Gastroesophageal sphincter (tissue), 3 donors: Measurements from ENCODE around the gene DISP2.

Source experiments
- CTCF ChIP-seq, 4 experiments: fragments of 200-600 bp in 2 of 4; fragments of 450-650 bp in 2 of 4; sonication (generic) in 1 of 4; IDR thresholded peaks; one replicate each; pipeline ENCODE4 v1.5.1; 2017 to 2019; ENCODE audit warnings: antibody characterized with exemption in 4 of 4, mild to moderate bottlenecking in 2 of 4, moderate library complexity in 2 of 4
- POLR2A ChIP-seq, 2 donors: fragments of 450-650 bp; IDR thresholded peaks; one replicate each; pipeline ENCODE4 v1.6.1; 2017; ENCODE audit warnings: antibody characterized with exemption in 2 of 2, mild to moderate bottlenecking in 2 of 2, moderate library complexity in 1 of 2
- POLR2AphosphoS5 ChIP-seq: sonication (generic); formaldehyde crosslinking; IDR thresholded peaks from one replicate; pipeline ENCODE4 v1.6.1; 2017; ENCODE audit warnings: antibody characterized with exemption

GRCh38 chr15:40328751-40329150, 29.3 kb upstream of the DISP2 start:
- no peak for TF ChIP-seq CTCF (IDR thresholded peaks at IDR 0.05)
- TF ChIP-seq POLR2AphosphoS5: no peak
- no peak for TF ChIP-seq POLR2A (IDR thresholded peaks at IDR 0.05)
